Kidney epithelial cell (primary cell): ENCODE results near the gene SLC25A21. TPM values are rescaled to one million over a fixed set of nuclear protein-coding genes. Genes with fewer than 3 reads are reported as not detected.

Source experiments
- DNase-seq: peaks from one replicate; pipeline ENCODE4 v3.0.0-alpha.2; 2010; ENCODE audit warnings: low read depth
- H3K27me3 ChIP-seq: 2 replicates; pipeline ENCODE4 v1.6.0; 2011; ENCODE audit warnings: low read length; ENCODE audit not compliant: control insufficient read depth, insufficient read depth
- H3K36me3 ChIP-seq: 2 replicates; pipeline ENCODE4 v1.5.1; 2011; ENCODE audit warnings: low read length; ENCODE audit not compliant: control insufficient read depth, insufficient read depth
- H3K4me3 ChIP-seq: 2 replicates; pipeline ENCODE4 v1.5.1; 2011; ENCODE audit warnings: low read depth, mild to moderate bottlenecking, control low read depth, low read length
- total RNA-seq: library from RNA; depleted of rRNA; stranded (reverse); fragments of >200 nt; gene quantifications from 2 replicates; pipeline ENCODE4 v1.2.3, GENCODE V29; 2015
- TF ChIP-seq, protein P1 (sequence below): IDR thresholded peaks from 2 replicates; pipeline ENCODE4 v1.5.1; 2011; ENCODE audit warnings: mild to moderate bottlenecking, moderate library complexity, low read length, control low read depth, inconsistent platforms; ENCODE audit not compliant: insufficient read depth, poor library complexity, severe bottlenecking

Gene SLC25A21
- total RNA-seq, 1 donor from 2014 or later, result 2.1 TPM

DNA sequence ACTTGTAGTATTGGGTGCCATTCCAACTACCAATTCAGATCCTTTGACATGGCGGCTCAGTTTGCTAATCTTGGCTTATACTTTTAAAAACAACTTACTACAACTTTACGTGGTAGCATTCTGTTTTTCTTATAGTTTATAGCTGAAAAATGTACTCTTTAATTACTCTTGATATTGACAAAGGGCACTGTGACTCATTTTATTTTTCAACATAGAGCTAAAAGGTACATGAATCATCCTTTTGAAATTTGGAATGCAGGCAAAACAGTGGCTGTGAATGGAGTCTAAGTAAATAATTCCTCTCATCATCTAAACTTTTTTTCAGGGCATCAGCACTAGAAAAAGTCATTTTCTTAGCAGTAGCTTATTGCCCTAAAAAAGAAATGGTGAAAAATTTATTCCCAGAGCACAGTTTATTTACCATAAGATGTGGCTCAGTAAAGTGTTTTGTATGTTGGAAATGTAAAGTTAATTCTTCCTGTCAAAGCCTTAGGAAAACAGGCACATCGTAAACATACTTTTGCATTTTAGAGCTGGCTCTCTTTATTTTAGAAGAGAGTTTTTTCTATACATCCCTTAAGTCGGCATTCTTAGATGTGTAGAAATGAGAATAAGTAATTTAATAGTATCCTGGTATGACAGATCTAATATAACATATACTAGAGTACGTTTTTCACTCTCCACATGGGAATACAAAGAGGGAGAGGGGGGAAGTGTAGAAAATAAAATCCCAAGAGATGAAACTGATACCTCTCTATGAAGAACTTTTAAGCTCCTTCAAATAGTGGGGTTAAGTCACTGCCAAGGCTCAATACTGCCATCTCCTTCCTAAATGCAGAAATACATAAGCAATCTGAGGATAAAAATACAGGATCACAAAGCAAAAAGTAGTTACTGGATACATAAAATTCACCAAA lies 55.2 kb downstream of the SLC25A21 start:
- no peak for DNase-seq
- Histone ChIP-seq H3K27me3 (no peaks in the 10 kb centered on the region), H3K4me3 (no peak overlapping the region), H3K36me3 (no peaks in the 10 kb centered on the region)
- TF ChIP-seq, protein P1, sequence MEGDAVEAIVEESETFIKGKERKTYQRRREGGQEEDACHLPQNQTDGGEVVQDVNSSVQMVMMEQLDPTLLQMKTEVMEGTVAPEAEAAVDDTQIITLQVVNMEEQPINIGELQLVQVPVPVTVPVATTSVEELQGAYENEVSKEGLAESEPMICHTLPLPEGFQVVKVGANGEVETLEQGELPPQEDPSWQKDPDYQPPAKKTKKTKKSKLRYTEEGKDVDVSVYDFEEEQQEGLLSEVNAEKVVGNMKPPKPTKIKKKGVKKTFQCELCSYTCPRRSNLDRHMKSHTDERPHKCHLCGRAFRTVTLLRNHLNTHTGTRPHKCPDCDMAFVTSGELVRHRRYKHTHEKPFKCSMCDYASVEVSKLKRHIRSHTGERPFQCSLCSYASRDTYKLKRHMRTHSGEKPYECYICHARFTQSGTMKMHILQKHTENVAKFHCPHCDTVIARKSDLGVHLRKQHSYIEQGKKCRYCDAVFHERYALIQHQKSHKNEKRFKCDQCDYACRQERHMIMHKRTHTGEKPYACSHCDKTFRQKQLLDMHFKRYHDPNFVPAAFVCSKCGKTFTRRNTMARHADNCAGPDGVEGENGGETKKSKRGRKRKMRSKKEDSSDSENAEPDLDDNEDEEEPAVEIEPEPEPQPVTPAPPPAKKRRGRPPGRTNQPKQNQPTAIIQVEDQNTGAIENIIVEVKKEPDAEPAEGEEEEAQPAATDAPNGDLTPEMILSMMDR, result peak; percentile 47

DNA sequence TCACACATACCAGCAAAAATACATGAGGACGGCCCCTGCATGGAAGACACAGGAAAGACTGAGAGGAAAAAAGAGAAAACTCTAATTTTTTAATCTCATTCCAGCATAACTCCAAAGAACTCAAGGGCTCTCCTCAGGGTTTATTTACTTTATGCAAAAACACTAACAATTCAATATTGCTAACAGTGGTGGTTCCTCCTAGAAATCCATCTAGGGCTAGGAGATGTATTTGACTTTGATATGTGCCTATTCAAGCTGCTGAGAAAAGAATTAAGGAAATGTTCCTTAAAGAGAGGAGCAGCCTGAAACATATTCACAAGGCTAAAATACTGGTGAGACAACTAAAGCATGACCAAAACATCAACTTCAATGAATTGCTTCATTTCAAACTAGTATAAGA lies 57.0 kb downstream of the SLC25A21 start:
- H3K27me3 ChIP-seq, result no peaks in the 10 kb centered on the region
- DNase-seq, result no peak
- TF ChIP-seq, protein P1, result no peak
- H3K4me3 ChIP-seq, result no peak overlapping the region
- no peaks in the 10 kb centered on the region for H3K36me3 ChIP-seq

DNA sequence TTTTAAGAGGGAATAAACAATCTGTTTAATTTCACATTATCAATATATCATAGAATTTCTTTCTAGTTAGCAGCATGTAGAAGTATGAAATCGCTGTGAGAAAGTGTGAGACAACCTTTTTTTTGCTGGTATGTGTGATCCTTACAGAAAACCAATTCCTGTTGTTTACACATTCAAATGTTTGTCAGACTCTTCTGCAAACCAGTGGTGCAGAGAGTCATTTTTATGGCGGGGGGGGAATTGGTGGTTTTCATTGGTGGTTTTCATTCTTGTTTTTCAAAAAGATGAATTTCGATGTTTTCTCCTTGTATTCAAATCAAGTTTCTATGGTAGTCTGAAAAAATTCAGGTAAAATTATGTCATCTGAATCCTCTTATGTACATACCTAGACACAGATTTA lies 57.8 kb downstream of the SLC25A21 start:
- Histone ChIP-seq H3K36me3 (no peaks in the 10 kb centered on the region), H3K4me3 (no peak overlapping the region)

DNA sequence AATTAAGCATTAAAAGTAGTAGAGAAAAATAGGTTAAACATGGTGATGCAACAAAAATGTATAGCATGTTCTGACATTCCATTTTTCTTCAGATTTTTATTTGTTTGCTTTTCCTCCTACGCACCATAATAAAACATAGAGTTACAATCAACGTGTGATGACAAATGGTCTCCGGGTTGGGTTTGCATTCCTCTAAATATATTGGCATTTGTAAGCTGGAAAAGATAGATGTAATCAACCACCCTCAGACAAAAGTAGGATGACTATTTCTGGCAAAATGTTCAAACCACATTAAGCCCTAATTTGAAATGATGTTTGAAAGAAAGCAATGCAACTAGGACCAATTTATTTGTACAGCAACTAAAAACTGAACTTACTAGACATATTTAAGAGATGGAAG lies 58.4 kb downstream of the SLC25A21 start:
- no peak for DNase-seq
- no peak overlapping the region for H3K4me3 ChIP-seq
- no peaks in the 10 kb centered on the region for H3K36me3 ChIP-seq
- H3K27me3 ChIP-seq, result no peaks in the 10 kb centered on the region
- TF ChIP-seq, protein P1, result no peak

More for the DNA sequence above, 57.8 kb downstream of the SLC25A21 start:
- TF ChIP-seq, protein P1, result no peak
- H3K27me3 ChIP-seq, result no peaks in the 10 kb centered on the region
- DNase-seq, result no peak

DNA sequence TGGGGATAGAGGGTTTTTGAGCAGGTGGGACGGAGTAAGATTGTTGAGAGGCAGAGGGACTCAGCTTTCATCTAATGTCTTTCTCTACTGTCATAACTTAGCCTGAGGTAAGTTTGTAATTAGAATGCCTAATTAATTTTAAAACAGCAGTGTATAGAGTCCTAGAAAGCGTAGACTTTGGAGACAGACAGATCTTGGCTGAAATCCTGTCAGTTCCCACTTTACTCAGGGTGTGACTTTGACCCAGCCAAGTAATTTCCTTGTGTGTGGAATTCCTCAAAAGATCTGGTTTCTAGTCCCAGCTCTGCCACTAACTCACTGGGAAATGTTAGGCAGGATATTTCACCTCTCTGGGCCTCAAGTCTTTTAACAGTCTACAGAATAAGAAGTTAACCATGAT lies 74.3 kb downstream of the SLC25A21 start:
- no peaks in the 10 kb centered on the region for H3K36me3 ChIP-seq

More for the DNA sequence above, 74.3 kb downstream of the SLC25A21 start:
- Histone ChIP-seq H3K27me3 (no peaks in the 10 kb centered on the region), H3K4me3 (no peak overlapping the region)
- TF ChIP-seq, protein P1, result no peak
- no peak for DNase-seq
